Caco-2 (cell line): ENCODE measurements around the gene GAMT. TPM values are rescaled to one million over a fixed set of nuclear protein-coding genes. Genes with fewer than 3 reads are reported as not detected.

Experiments
- BruUV-seq: library from RNA; stranded (reverse); fragments of 400-500 nt; replicated peaks from 2 replicates; lab custom pipeline; 2021; lab: Mats Ljungman, UMichigan
- CTCF ChIA-PET: fragments of 300-600 bp; sonication (Branson Sonifier 250); formaldehyde crosslinking; loops from one replicate; lab custom pipeline; 2022; ENCODE audit warnings: antibody characterized with exemption; lab: Charles Lee
- POLR2A ChIA-PET: fragments of 300-600 bp; sonication (Branson Sonifier 250); formaldehyde crosslinking; loops from one replicate; lab custom pipeline; 2022; ENCODE audit warnings: antibody characterized with exemption; lab: Charles Lee
- DNase-seq, 2 experiments: peaks; one replicate each; pipeline versions ENCODE4 v3.0.0 to v3.0.0-alpha.2; 2020 to 2022
- H3K27me3 ChIP-seq: replicated peaks from 2 replicates; pipeline ENCODE4 v1.6.0; 2011; ENCODE audit warnings: low read length; ENCODE audit not compliant: control insufficient read depth, insufficient read depth
- H3K36me3 ChIP-seq: 2 replicates; pipeline ENCODE4 v1.5.1; 2011; ENCODE audit warnings: low read length; ENCODE audit not compliant: control insufficient read depth, insufficient read depth
- H3K4me1 ChIP-seq: fragments of 250-450 bp; sonication (Bioruptor Pico); 2 replicates; pipeline ENCODE4 v1.5.1; 2020; ENCODE audit warnings: mild to moderate bottlenecking
- H3K4me3 ChIP-seq: 2 replicates; pipeline ENCODE4 v1.5.1; 2011; ENCODE audit warnings: low read depth, mild to moderate bottlenecking, control low read depth, low read length
- H3K9me3 ChIP-seq: fragments of 250-450 bp; sonication (Bioruptor Pico); 2 replicates; pipeline ENCODE4 v1.5.1; 2020; ENCODE audit warnings: mild to moderate bottlenecking, moderate library complexity
- H3K27ac Mint-ChIP-seq: one replicate; pipeline ENCODE4 v1.8.0; 2022; ENCODE audit warnings: mixed read lengths; ENCODE audit not compliant: unreplicated experiment
- H3K27me3 Mint-ChIP-seq: one replicate; pipeline ENCODE4 v1.8.0; 2022; ENCODE audit warnings: mixed read lengths; ENCODE audit not compliant: insufficient read depth, unreplicated experiment
- H3K36me3 Mint-ChIP-seq: one replicate; pipeline ENCODE4 v1.8.0; 2022; ENCODE audit warnings: mild to moderate bottlenecking, mixed read lengths; ENCODE audit not compliant: insufficient read depth, unreplicated experiment
- H3K4me1 Mint-ChIP-seq: one replicate; pipeline ENCODE4 v1.8.0; 2022; ENCODE audit warnings: low read depth, mixed read lengths; ENCODE audit not compliant: unreplicated experiment
- H3K4me3 Mint-ChIP-seq: one replicate; pipeline ENCODE4 v1.8.0; 2022; ENCODE audit warnings: mild to moderate bottlenecking, moderate library complexity, mixed read lengths; ENCODE audit not compliant: unreplicated experiment
- H3K9me3 Mint-ChIP-seq: one replicate; pipeline ENCODE4 v1.8.0; 2022; ENCODE audit warnings: mixed read lengths; ENCODE audit not compliant: unreplicated experiment
- intact Hi-C: fragments of 100-400 bp; cut with micrococcal nuclease; formaldehyde crosslinking; loops from one replicate; pipeline ENCODE4 v1.10.0; 2022; ENCODE audit not compliant: unreplicated experiment
- total RNA-seq: library from RNA; stranded (reverse); gene quantifications from 2 replicates; pipeline ENCODE4 v1.2.3, GENCODE V29; 2022
- TF ChIP-seq, protein P1 (sequence below), 2 experiments: fragments of 200-600 bp in 1 of 2; IDR thresholded peaks; 1 replicate in 1 of 2; 2 replicates in 1 of 2; pipeline versions ENCODE4 v1.5.1 to v1.8.0; 2011 to 2022; ENCODE audit warnings: antibody characterized with exemption in 1 of 2, control low read depth in 1 of 2, inconsistent platforms in 1 of 2, low read depth in 1 of 2, low read length in 1 of 2, mild to moderate bottlenecking in 1 of 2, moderate library complexity in 1 of 2; ENCODE audit not compliant: insufficient read depth in 1 of 2, severe bottlenecking in 1 of 2, unreplicated experiment in 1 of 2

Gene GAMT
- total RNA-seq, 1 experiment from 2014 or later: 75.7 TPM

DNA sequence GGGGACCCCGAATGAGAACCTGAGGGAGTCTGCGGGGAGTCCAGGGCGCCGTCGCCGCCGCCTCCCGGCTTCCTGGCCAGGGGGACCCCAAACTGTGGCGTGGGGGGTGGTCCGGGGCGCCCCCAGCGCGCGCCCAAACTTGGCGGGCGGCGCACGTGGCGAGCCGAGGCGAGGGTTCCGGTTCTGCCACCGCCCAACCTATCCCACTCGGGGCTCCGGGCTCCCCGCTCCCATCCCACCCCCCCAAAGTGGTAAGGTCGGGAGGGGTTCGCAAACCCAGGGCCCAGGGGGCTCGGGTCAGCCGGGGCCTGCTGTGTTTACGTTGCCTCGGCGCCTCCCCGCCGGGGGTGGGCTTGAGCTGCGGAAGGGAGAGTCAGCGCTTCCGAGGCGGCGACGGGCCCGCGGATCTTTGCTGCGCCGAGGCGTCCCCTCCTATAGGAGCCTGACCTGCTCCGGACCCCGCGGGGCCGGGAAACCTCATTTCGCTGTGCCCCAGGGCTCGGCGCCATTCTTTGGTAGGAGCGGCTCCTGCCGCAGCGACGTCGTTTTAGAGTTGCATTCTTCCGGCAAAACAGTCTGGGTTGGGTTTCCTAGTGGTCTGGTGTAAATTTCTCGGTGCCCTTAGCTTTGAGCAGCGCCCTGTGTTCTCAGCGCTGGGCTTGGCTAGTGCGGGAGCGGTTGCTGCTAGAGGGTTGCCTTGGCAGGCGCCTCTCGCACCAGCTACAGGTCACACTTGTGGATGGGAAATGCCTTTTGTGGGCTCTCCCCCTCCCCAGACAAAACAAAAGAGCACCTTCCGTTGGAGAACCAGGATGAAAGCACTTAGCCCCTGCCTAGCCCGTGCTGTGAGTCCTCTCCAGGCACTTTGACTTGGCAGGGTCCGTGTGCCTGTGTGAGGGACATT is 7.2 kb upstream of the GAMT start:
- peak overlapping the region; percentile 82 for H3K4me3 Mint-ChIP-seq
- BruUV-seq: no TSS peak
- CTCF ChIA-PET: interaction anchor here (0.6 kb wide), 1 partner anchor 13 kb away, joined by 8 read pairs; no protein-coding TSS in a partner anchor
- peaks cover 1% of the 10 kb centered on the region; the same call in 1 of the 2 replicates for H3K36me3 ChIP-seq
- peaks cover 15% of the 10 kb centered on the region; the same call in 1 of the 2 replicates for H3K4me1 ChIP-seq
- no peaks in the 10 kb centered on the region for H3K27me3 Mint-ChIP-seq
- peaks cover 18% of the 10 kb centered on the region for H3K4me1 Mint-ChIP-seq
- H3K4me3 ChIP-seq: peak overlapping the region; percentile 84
- TF ChIP-seq, protein P1, sequence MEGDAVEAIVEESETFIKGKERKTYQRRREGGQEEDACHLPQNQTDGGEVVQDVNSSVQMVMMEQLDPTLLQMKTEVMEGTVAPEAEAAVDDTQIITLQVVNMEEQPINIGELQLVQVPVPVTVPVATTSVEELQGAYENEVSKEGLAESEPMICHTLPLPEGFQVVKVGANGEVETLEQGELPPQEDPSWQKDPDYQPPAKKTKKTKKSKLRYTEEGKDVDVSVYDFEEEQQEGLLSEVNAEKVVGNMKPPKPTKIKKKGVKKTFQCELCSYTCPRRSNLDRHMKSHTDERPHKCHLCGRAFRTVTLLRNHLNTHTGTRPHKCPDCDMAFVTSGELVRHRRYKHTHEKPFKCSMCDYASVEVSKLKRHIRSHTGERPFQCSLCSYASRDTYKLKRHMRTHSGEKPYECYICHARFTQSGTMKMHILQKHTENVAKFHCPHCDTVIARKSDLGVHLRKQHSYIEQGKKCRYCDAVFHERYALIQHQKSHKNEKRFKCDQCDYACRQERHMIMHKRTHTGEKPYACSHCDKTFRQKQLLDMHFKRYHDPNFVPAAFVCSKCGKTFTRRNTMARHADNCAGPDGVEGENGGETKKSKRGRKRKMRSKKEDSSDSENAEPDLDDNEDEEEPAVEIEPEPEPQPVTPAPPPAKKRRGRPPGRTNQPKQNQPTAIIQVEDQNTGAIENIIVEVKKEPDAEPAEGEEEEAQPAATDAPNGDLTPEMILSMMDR (IDR thresholded peaks at IDR 0.05; ENCODE audit: insufficient read depth in 1 of 2, low read depth in 1 of 2, low read length in 1 of 2, severe bottlenecking in 1 of 2, unreplicated experiment in 1 of 2): no peak
- no peaks in the 10 kb centered on the region for H3K9me3 ChIP-seq
- POLR2A ChIA-PET: no interaction called here
- no peaks in the 10 kb centered on the region for H3K9me3 Mint-ChIP-seq
- intact Hi-C loops: loop anchor here (5.0 kb wide), 1 partner anchor 64 kb away; no protein-coding TSS in a partner anchor
- DNase-seq: peak in 1 of 2 experiments; percentile 38
- peak overlapping the region; percentile 87 for H3K27ac Mint-ChIP-seq
- H3K36me3 Mint-ChIP-seq: peaks cover 46% of the 10 kb centered on the region
- H3K27me3 ChIP-seq: no peaks in the 10 kb centered on the region

DNA sequence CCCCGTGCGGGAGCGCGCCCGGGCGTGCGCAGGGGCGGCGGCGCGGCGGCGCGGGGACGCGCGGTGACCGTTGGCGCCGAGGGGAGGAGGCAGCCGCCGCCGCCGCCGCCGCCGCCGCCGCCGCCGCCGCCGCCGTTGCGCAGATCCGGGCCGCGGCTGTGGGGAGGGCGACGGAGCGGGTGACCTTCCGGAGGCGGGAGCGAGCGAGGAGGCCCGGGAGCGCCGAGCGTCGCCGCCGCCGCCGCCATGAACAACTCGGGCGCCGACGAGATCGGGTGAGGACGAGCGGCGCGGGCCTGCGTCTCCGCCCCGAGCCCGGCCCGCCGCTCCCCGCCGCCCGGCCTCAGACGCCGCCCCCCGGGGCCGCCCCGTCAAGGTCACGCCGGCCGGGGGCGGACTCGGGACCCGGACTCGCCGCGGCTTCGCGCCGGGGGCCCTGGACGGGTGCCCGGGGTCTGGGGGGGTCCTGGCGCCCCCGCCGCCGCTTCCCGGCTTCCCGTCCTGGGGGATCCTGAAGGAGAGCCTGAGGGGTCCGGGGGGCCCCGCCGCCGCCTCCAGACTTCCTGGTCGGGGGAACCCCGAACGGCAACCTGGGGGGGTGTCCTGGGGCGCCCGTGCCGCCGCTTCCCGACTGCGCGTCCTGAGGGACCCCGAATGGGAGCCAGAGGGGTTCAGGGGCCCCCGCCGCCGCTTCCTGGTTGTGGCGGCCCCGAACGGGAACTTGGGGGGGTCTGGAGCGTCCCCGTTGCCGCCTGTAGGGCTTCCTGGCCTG is 6.4 kb upstream of the GAMT start, which contains the start of gene DAZAP1:
Gene DAZAP1 (plus strand): TSS at position 59 of the 772 bp plus-strand sequence. CDS start 188 bp downstream, at position 247.
- ChIA-PET POLR2A (no interaction called here), CTCF (no interaction called here)
- intact Hi-C loops: loop anchor here (2.0 to 5.0 kb wide), 2 partner anchors 53 to 65 kb away; a partner anchor contains a TSS
- no TSS peak for BruUV-seq
- H3K36me3 Mint-ChIP-seq: peaks cover 39% of the 10 kb centered on the region
- no peaks in the 10 kb centered on the region for H3K9me3 Mint-ChIP-seq
- peaks cover 12% of the 10 kb centered on the region; the same call in 1 of the 2 replicates for H3K4me1 ChIP-seq
- H3K27me3 ChIP-seq: no peaks in the 10 kb centered on the region
- H3K36me3 ChIP-seq: no peaks in the 10 kb centered on the region; the same call in 1 of the 2 replicates
- no peaks in the 10 kb centered on the region for H3K27me3 Mint-ChIP-seq
- H3K4me1 Mint-ChIP-seq: peaks cover 18% of the 10 kb centered on the region
- peak within 1 kb of the TSS; percentile 84 for H3K4me3 ChIP-seq
- no peaks in the 10 kb centered on the region for H3K9me3 ChIP-seq
- TF ChIP-seq, protein P1 (IDR thresholded peaks at IDR 0.05; ENCODE audit: insufficient read depth in 1 of 2, low read depth in 1 of 2, low read length in 1 of 2, severe bottlenecking in 1 of 2, unreplicated experiment in 1 of 2): no peak
- peak within 1 kb of the TSS; percentile 82 for H3K4me3 Mint-ChIP-seq
- no peak for DNase-seq
- peak within 1 kb of the TSS; percentile 87 for H3K27ac Mint-ChIP-seq
